ENCODE data around the gene FGF7.

- no peak for TF ChIP-seq CTCF (IDR thresholded peaks at IDR 0.05)
- TF ChIP-seq POLR2A (IDR thresholded peaks at IDR 0.05) = no peak
Observed at GRCh38 chr15:49380912-49381311, 42.1 kb upstream of the FGF7 start.
